Measurements from ENCODE around the gene ARIH1.

Gene ARIH1

GRCh38 chr15:72488558-72488957 lies 14.4 kb downstream of the ARIH1 start:
- no peak for DNase-seq

- no peak for DNase-seq
Measured at GRCh38 chr15:72489943-72490554, 15.9 kb downstream of the ARIH1 start.

- DNase-seq, result no peak
Measured at GRCh38 chr15:72491768-72492167, 17.6 kb downstream of the ARIH1 start.

- DNase-seq, result no peak
Measured at GRCh38 chr15:72492733-72493132, 18.6 kb downstream of the ARIH1 start.

- no peak for DNase-seq
Measured at GRCh38 chr15:72493220-72493619, 19.1 kb downstream of the ARIH1 start.

GRCh38 chr15:72495007-72495406 lies 20.9 kb downstream of the ARIH1 start:
- no peak for DNase-seq

- no peak for DNase-seq
Measured at GRCh38 chr15:72496783-72497182, 22.7 kb downstream of the ARIH1 start.

GRCh38 chr15:72497402-72497801 lies 23.3 kb downstream of the ARIH1 start:
- DNase-seq, result no peak

GRCh38 chr15:72502220-72502809 lies 28.2 kb downstream of the ARIH1 start:
- no peak for DNase-seq

- DNase-seq, result no peak
Measured at GRCh38 chr15:72503147-72503546, 29.0 kb downstream of the ARIH1 start.

- DNase-seq, result no peak
Measured at GRCh38 chr15:72507402-72508092, 33.4 kb downstream of the ARIH1 start.

GRCh38 chr15:72509484-72509883 lies 35.4 kb downstream of the ARIH1 start:
- no peak for DNase-seq

GRCh38 chr15:72511536-72511935 lies 37.4 kb downstream of the ARIH1 start:
- no peak for DNase-seq

- no peak for DNase-seq
Measured at GRCh38 chr15:72515591-72516389, 41.7 kb downstream of the ARIH1 start.

- no peak for DNase-seq
Measured at GRCh38 chr15:72516777-72517176, 42.6 kb downstream of the ARIH1 start.

- no peak for DNase-seq
Measured at GRCh38 chr15:72521682-72522081, 47.6 kb downstream of the ARIH1 start.

- DNase-seq, result no peak
Measured at GRCh38 chr15:72532991-72533601, 59.0 kb downstream of the ARIH1 start.

GRCh38 chr15:72534523-72534922 lies 60.4 kb downstream of the ARIH1 start:
- no peak for DNase-seq

GRCh38 chr15:72535911-72536310 lies 61.8 kb downstream of the ARIH1 start:
- no peak for DNase-seq

- no peak for DNase-seq
Measured at GRCh38 chr15:72536506-72536905, 62.4 kb downstream of the ARIH1 start.

GRCh38 chr15:72538931-72539330 lies 64.8 kb downstream of the ARIH1 start:
- no peak for DNase-seq

- DNase-seq, result no peak
Measured at GRCh38 chr15:72540606-72541237, 66.6 kb downstream of the ARIH1 start.

- DNase-seq, result no peak
Measured at GRCh38 chr15:72541674-72542073, 67.5 kb downstream of the ARIH1 start.
